HCT116 (cell line): ENCODE results near the gene DMD. TPM values are rescaled to one million over a fixed set of nuclear protein-coding genes. Genes with fewer than 3 reads are reported as not detected.

Experiments used
- ATAC-seq: fragments of 200-7000 bp; cut with Tn5 transposase; 2 replicates; pipeline ENCODE4 v1.9.1; 2020; ENCODE audit warnings: mild to moderate bottlenecking, moderate library complexity
- BruUV-seq: library from RNA; stranded (reverse); fragments of 400-500 nt; replicated peaks from 2 replicates; lab custom pipeline; 2021; lab: Mats Ljungman, UMichigan
- CTCF ChIA-PET: fragments of 300-600 bp; sonication (Branson Sonifier 250); formaldehyde crosslinking; loops from one replicate; lab custom pipeline; 2021; ENCODE audit warnings: antibody characterized with exemption; lab: Charles Lee
- POLR2A ChIA-PET: fragments of 300-600, 350-600 bp; sonication (Branson Sonifier 250); formaldehyde crosslinking; loops from one replicate; lab custom pipeline; 2021; ENCODE audit warnings: antibody characterized with exemption; lab: Charles Lee
- RAD21 ChIA-PET, 2 experiments: fragments of 300-600 bp; sonication (Branson Sonifier 250); formaldehyde crosslinking; loops; one replicate each; lab custom pipeline; 2023; ENCODE audit warnings: low total read pairs in 2 of 2; ENCODE audit not compliant: uncharacterized antibody in 2 of 2, unreplicated experiment in 2 of 2, low non-redundant PET in 1 of 2; lab: Charles Lee
- DNase-seq: peaks from one replicate; pipeline ENCODE4 v3.0.0-alpha.2; 2010; ENCODE audit warnings: low read depth, low spot score
- H2AFZ ChIP-seq: fragments of 200-600 bp; shearing (Covaris generic), sonication (generic); 2 replicates; pipeline ENCODE4 v1.6.1; 2017; ENCODE audit warnings: low read depth, mixed run types, mixed read lengths, antibody characterized with exemption, low read length; ENCODE audit not compliant: poor library complexity, severe bottlenecking
- H3K27ac ChIP-seq: 2 replicates; pipeline ENCODE4 v1.5.1; 2012; ENCODE audit warnings: low read depth, low read length
- H3K27me3 ChIP-seq: fragments of 200-600 bp; sonication (generic); 2 replicates; pipeline ENCODE4 v1.6.1; 2016; ENCODE audit warnings: mixed run types, low read length, mixed read lengths; ENCODE audit not compliant: insufficient read depth
- H3K36me3 ChIP-seq, 2 experiments: fragments of 200-500 bp in 1 of 2; fragments of 200-600 bp in 1 of 2; sonication (Bioruptor generic) in 1 of 2; sonication (generic) in 1 of 2; 2 replicates each; pipeline versions ENCODE4 v1.5.1 to v1.6.1; 2014 to 2016; ENCODE audit warnings: low read length in 2 of 2, inconsistent platforms in 1 of 2, mixed read lengths in 1 of 2, mixed run types in 1 of 2; ENCODE audit not compliant: insufficient read depth in 2 of 2, control insufficient read depth in 1 of 2
- H3K4me1 ChIP-seq, 2 experiments: fragments of 200-600 bp in 1 of 2; sonication (generic) in 1 of 2; 2 replicates each; pipeline versions ENCODE4 v1.5.1 to v1.6.1; 2012 to 2017; ENCODE audit warnings: low read length in 2 of 2, inconsistent platforms in 1 of 2, mild to moderate bottlenecking in 1 of 2, mixed read lengths in 1 of 2, mixed run types in 1 of 2, moderate library complexity in 1 of 2; ENCODE audit not compliant: insufficient read depth in 2 of 2, control insufficient read depth in 1 of 2
- H3K4me2 ChIP-seq: fragments of 200-600 bp; sonication (generic); 2 replicates; pipeline ENCODE4 v1.6.1; 2017; ENCODE audit warnings: mixed run types, low read length, mixed read lengths
- H3K4me3 ChIP-seq, 2 experiments: fragments of 200-600 bp in 1 of 2; sonication (generic) in 1 of 2; replicated peaks in 1 of 2; 2 replicates each; pipeline ENCODE4 v1.5.1; 2011 to 2016; ENCODE audit warnings: low read length in 2 of 2, control low read depth in 1 of 2, low read depth in 1 of 2, mild to moderate bottlenecking in 1 of 2, mixed read lengths in 1 of 2, mixed run types in 1 of 2
- H3K79me2 ChIP-seq: fragments of 200-600 bp; sonication (generic); 2 replicates; pipeline ENCODE4 v1.6.1; 2017; ENCODE audit warnings: mild to moderate bottlenecking, mixed run types, low read length, moderate library complexity, mixed read lengths; ENCODE audit not compliant: insufficient read depth
- H3K9ac ChIP-seq: fragments of 200-600 bp; sonication (generic); 2 replicates; pipeline ENCODE4 v1.6.1; 2016; ENCODE audit warnings: low read length, mixed read lengths
- H3K9me2 ChIP-seq: fragments of 200-600 bp; sonication (generic), shearing (Covaris generic); 2 replicates; pipeline ENCODE4 v1.6.1; 2017; ENCODE audit warnings: mixed run types, mild to moderate bottlenecking, moderate library complexity; ENCODE audit not compliant: insufficient read depth
- H3K9me3 ChIP-seq, 2 experiments: fragments of 200-500 bp in 1 of 2; fragments of 200-600 bp in 1 of 2; sonication (Bioruptor generic) in 1 of 2; sonication (generic) in 1 of 2; 2 replicates each; pipeline ENCODE4 v1.6.1; 2014 to 2017; ENCODE audit warnings: low read length in 2 of 2, mixed read lengths in 2 of 2, inconsistent platforms in 1 of 2, low read depth in 1 of 2, mild to moderate bottlenecking in 1 of 2, mixed run types in 1 of 2, moderate library complexity in 1 of 2; ENCODE audit not compliant: control insufficient read depth in 1 of 2, insufficient read depth in 1 of 2
- H4K20me1 ChIP-seq: fragments of 200-600 bp; sonication (generic), shearing (Covaris generic); 2 replicates; pipeline ENCODE4 v1.6.1; 2017; ENCODE audit warnings: mixed run types, mild to moderate bottlenecking, moderate library complexity; ENCODE audit not compliant: insufficient read depth
- ATF3 ChIP-seq: IDR thresholded peaks from 2 replicates; pipeline ENCODE4 v1.6.1; 2012
- CBX3 ChIP-seq: IDR thresholded peaks from 2 replicates; pipeline ENCODE4 v1.6.1; 2012; ENCODE audit warnings: low read depth
- CEBPB ChIP-seq: IDR thresholded peaks from 2 replicates; pipeline ENCODE4 v1.6.1; 2012; ENCODE audit warnings: low read depth
- CTCF ChIP-seq, 3 experiments: fragments of 200-600 bp in 1 of 3; sonication (generic) in 1 of 3; IDR thresholded peaks in 2 of 3; conservative IDR thresholded peaks in 1 of 3; 2 replicates each; pipeline ENCODE4 v1.5.1; 2012 to 2017; ENCODE audit warnings: low read depth in 2 of 3, low read length in 2 of 3, antibody characterized with exemption in 1 of 3, borderline replicate concordance in 1 of 3, control low read depth in 1 of 3, mild to moderate bottlenecking in 1 of 3, mixed read lengths in 1 of 3, mixed run types in 1 of 3, moderate library complexity in 1 of 3; ENCODE audit not compliant: insufficient read depth in 1 of 3
- ELF1 ChIP-seq: IDR thresholded peaks from 2 replicates; pipeline ENCODE4 v1.6.1; 2012; ENCODE audit warnings: low read depth, borderline replicate concordance
- EZH2phosphoT487 ChIP-seq: fragments of 200-600 bp; IDR thresholded peaks from 2 replicates; pipeline ENCODE4 v1.6.1; 2018; ENCODE audit warnings: antibody characterized with exemption, borderline replicate concordance
- JUND ChIP-seq: IDR thresholded peaks from 2 replicates; pipeline ENCODE4 v1.6.1; 2012
- POLR2A ChIP-seq: IDR thresholded peaks from 2 replicates; pipeline ENCODE4 v1.7.0; 2011; ENCODE audit warnings: borderline replicate concordance; ENCODE audit not compliant: insufficient read depth, insufficient read length; ENCODE audit errors: extremely low read depth
- RAD21 ChIP-seq: IDR thresholded peaks from 2 replicates; pipeline ENCODE4 v1.6.1; 2012; ENCODE audit warnings: low read depth, mild to moderate bottlenecking
- REST ChIP-seq: IDR thresholded peaks from 2 replicates; pipeline ENCODE4 v1.6.1; 2012; ENCODE audit warnings: low read depth
- SIN3A ChIP-seq: IDR thresholded peaks from 2 replicates; pipeline ENCODE4 v1.6.1; 2012; ENCODE audit warnings: low read depth
- TCF7L2 ChIP-seq: IDR thresholded peaks from 2 replicates; pipeline ENCODE4 v1.7.0; 2011; ENCODE audit warnings: borderline replicate concordance, inconsistent platforms; ENCODE audit not compliant: insufficient read depth, insufficient read length; ENCODE audit errors: extremely low read depth
- ZFX ChIP-seq: fragments of 450-650 bp; IDR thresholded peaks from 2 replicates; pipeline ENCODE4 v1.6.1; 2017
- ZNF274 ChIP-seq: fragments of 200-500 bp; sonication (Bioruptor generic); IDR thresholded peaks from 2 replicates; pipeline ENCODE4 v1.6.1; 2014; ENCODE audit warnings: mild to moderate bottlenecking, low read depth, low read length, inconsistent platforms
- intact Hi-C: fragments of 100-400 bp; cut with micrococcal nuclease; formaldehyde crosslinking; loops from 2 replicates; pipeline ENCODE4 v1.10.0; 2022
- total RNA-seq: library from RNA; stranded (reverse); gene quantifications from one replicate; pipeline ENCODE4 v1.2.1, GENCODE V29; 2021; ENCODE audit not compliant: unreplicated experiment

The DMD gene
- total RNA-seq, 1 experiment from 2014 or later = 0.05 TPM

- ChIA-PET CTCF (no interaction called here), RAD21 (no interaction called here), POLR2A (no interaction called here)
- no peak overlapping the region for H2AFZ ChIP-seq
- intact Hi-C loops = no loop called here
- no peak overlapping the region for H3K9ac ChIP-seq
- no peaks in the 10 kb centered on the region for H3K9me3 ChIP-seq
- DNase-seq (no peak), ATAC-seq (no peak)
- H3K4me1 ChIP-seq = no peaks in the 10 kb centered on the region
- H3K4me2 ChIP-seq = no peak overlapping the region
- no peak for TF ChIP-seq ELF1
- no peak for TF ChIP-seq SIN3A
- TF ChIP-seq REST = no peak
- H3K36me3 ChIP-seq = no peaks in the 10 kb centered on the region
- BruUV-seq = no TSS peak
- H3K79me2 ChIP-seq = no peaks in the 10 kb centered on the region
- no peak overlapping the region for H3K4me3 ChIP-seq
- H3K9me2 ChIP-seq = no peaks in the 10 kb centered on the region
- no peaks in the 10 kb centered on the region for H3K27me3 ChIP-seq
- H4K20me1 ChIP-seq = no peaks in the 10 kb centered on the region
- H3K27ac ChIP-seq = no peak overlapping the region
Observed at GRCh38 chrX:31679861-31680260, 1531.5 kb downstream of the DMD start.

GRCh38 chrX:31670245-31670644, 1541.1 kb downstream of the DMD start:
- no peak overlapping the region for H3K27ac ChIP-seq
- POLR2A ChIA-PET = no interaction called here
- ATAC-seq (no peak), DNase-seq (no peak)
- no peaks in the 10 kb centered on the region for H3K4me1 ChIP-seq
- RAD21 ChIA-PET = no interaction called here
- CTCF ChIA-PET = no interaction called here
- no peak overlapping the region for H3K9ac ChIP-seq
- no peaks in the 10 kb centered on the region for H3K36me3 ChIP-seq
- TF ChIP-seq EZH2phosphoT487 (no peak), ATF3 (no peak), TCF7L2 (no peak), ZFX (no peak), SIN3A (no peak), RAD21 (no peak), POLR2A (no peak), ZNF274 (no peak), CTCF (IDR thresholded peaks at IDR 0.05 in 2 of 3, conservative IDR thresholded peaks at IDR 0.05 in 1 of 3; ENCODE audit: borderline replicate concordance in 1 of 3, insufficient read depth in 1 of 3, low read depth in 2 of 3, low read length in 2 of 3) (no peak), JUND (no peak), CBX3 (no peak), ELF1 (no peak), CEBPB (no peak)
- no peak overlapping the region for H3K4me2 ChIP-seq
- no TSS peak for BruUV-seq
- no peaks in the 10 kb centered on the region for H3K27me3 ChIP-seq
- H3K4me3 ChIP-seq = no peak overlapping the region
- no peaks in the 10 kb centered on the region for H3K9me3 ChIP-seq
- no peaks in the 10 kb centered on the region for H4K20me1 ChIP-seq
- no peak overlapping the region for H2AFZ ChIP-seq
- no peaks in the 10 kb centered on the region for H3K9me2 ChIP-seq
- H3K79me2 ChIP-seq = no peaks in the 10 kb centered on the region
- intact Hi-C loops = no loop called here
